Measurements from ENCODE around the gene UBE4B. TPM values are rescaled to one million over a fixed set of nuclear protein-coding genes. Genes with fewer than 3 reads are reported as not detected.

Gene UBE4B
- total RNA-seq, 1 experiment from 2014 or later = 80.8 TPM

- Mint-ChIP-seq H3K4me1 (peaks cover 18% of the 10 kb centered on the region), H3K27me3 (ENCODE audit: low read depth) (no peaks in the 10 kb centered on the region), H3K4me3 (no peak overlapping the region), H3K36me3 (no peaks in the 10 kb centered on the region), H3K9me3 (no peaks in the 10 kb centered on the region), H3K27ac (peak overlapping the region; percentile 37; the same call in 1 of the 2 replicates)
- TF ChIP-seq STAT6 (CRISPR knock-in tag; conservative IDR thresholded peaks at IDR 0.05; ENCODE audit: low read depth) (no peak), AFF4 (CRISPR knock-in tag; IDR thresholded peaks at IDR 0.05; ENCODE audit: borderline replicate concordance) (no peak), ZNF219 (CRISPR knock-in tag; IDR thresholded peaks at IDR 0.05; ENCODE audit: borderline replicate concordance) (no peak), MAX (CRISPR knock-in tag; IDR thresholded peaks at IDR 0.05) (no peak)
- ATAC-seq (peak; percentile 50), DNase-seq (ENCODE audit: low spot score) (no peak)
- ChIA-PET CTCF (no interaction called here), POLR2A (no interaction called here)
Measured at GRCh38 chr1:10059342-10059718, 26.6 kb downstream of the UBE4B start.

GRCh38 chr1:10060311-10061100 lies 27.7 kb downstream of the UBE4B start:
- Mint-ChIP-seq H3K27ac (peak overlapping the region; percentile 10; the same call in 1 of the 2 replicates), H3K4me3 (no peak overlapping the region), H3K9me3 (no peaks in the 10 kb centered on the region), H3K27me3 (ENCODE audit: low read depth) (no peaks in the 10 kb centered on the region), H3K36me3 (no peaks in the 10 kb centered on the region), H3K4me1 (peaks cover 23% of the 10 kb centered on the region)
- CTCF ChIA-PET = interaction anchor here (0.6 to 1.3 kb wide), 2 partner anchors 92 to 251 kb away, joined by 3 to 5 read pairs; no protein-coding TSS in a partner anchor
- DNase-seq (ENCODE audit: low spot score) (no peak), ATAC-seq (no peak)
- POLR2A ChIA-PET = no interaction called here
- TF ChIP-seq CDX4 (CRISPR knock-in tag; IDR thresholded peaks at IDR 0.05; ENCODE audit: borderline replicate concordance) (no peak), TCF7 (CRISPR knock-in tag; IDR thresholded peaks at IDR 0.05; ENCODE audit: low read depth) (no peak), ATF1 (CRISPR knock-in tag; IDR thresholded peaks at IDR 0.05) (no peak), CTCF (IDR thresholded peaks at IDR 0.05) (no peak), FOXP4 (CRISPR knock-in tag; IDR thresholded peaks at IDR 0.05) (no peak), FOXJ3 (CRISPR knock-in tag; IDR thresholded peaks at IDR 0.05; ENCODE audit: borderline replicate concordance) (no peak), OVOL2 (CRISPR knock-in tag; IDR thresholded peaks at IDR 0.05; ENCODE audit: borderline replicate concordance) (no peak), NFE2L1 (CRISPR knock-in tag; IDR thresholded peaks at IDR 0.05) (no peak), ZNF671 (CRISPR knock-in tag; IDR thresholded peaks at IDR 0.05) (no peak), SMAD4 (CRISPR knock-in tag; IDR thresholded peaks at IDR 0.05) (no peak), SP1 (CRISPR knock-in tag; conservative IDR thresholded peaks at IDR 0.05) (no peak), TEAD4 (CRISPR knock-in tag; IDR thresholded peaks at IDR 0.05) (no peak), STAT6 (CRISPR knock-in tag; conservative IDR thresholded peaks at IDR 0.05; ENCODE audit: low read depth) (no peak)

All from WTC11 (cell line).